HG03520 (cell line): ENCODE measurements around the gene SLCO2B1.

Source experiments
- ATAC-seq: cut with Tn5 transposase; IDR thresholded peaks from one replicate; pipeline ENCODE4 v1.9.1; 2021; ENCODE audit warnings: mild to moderate bottlenecking, moderate library complexity; ENCODE audit not compliant: unreplicated experiment

The SLCO2B1 gene

DNA sequence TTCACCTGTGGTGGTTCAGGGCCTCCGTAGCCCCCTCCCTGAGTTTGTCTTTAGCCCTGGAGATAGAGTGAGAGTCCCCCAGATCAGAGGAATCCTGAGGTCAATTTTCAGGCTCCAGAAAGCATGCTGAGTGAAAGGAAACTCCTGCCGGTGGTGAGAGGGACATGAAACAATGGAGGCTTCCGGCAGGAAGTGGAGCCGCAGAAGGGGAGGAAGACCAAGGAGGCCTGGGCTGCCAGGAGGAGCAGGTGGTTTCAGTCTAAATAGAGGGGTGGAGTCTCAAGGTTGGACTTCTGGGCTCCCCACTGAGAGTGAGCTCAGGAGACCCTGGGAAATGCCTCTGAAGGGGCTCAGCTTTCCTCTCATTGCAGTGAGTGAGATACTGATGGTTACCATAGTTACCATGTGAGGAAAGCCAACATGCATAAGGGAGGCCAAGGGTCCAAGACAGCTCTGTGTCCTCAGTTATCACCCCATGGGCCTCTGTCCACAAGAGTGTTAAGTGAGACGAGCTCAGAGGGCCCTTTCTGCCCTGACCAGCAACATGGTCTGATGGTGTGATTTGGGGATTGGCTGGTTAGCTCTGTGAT lies 10.7 kb downstream of the SLCO2B1 start:
- no peak for ATAC-seq

DNA sequence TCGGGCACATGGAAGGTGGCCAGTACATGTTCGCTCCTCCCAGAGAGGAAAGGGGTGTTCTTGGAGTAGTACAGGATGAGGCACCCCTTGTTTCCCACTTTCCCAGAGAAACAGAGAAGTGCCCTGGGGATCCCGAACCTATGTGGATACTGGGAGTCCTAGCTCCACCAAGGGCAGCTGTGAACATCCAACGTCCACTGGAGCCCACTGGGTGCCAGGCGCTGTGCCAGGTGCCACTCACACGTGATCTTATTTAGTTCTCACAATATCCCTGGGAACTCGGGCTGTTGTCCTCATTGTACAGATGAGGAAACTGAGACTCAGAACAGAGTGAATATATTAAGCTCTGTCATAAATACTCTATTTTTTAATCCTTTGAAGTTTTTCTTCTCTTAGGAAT lies 12.0 kb downstream of the SLCO2B1 start:
- no peak for ATAC-seq

DNA sequence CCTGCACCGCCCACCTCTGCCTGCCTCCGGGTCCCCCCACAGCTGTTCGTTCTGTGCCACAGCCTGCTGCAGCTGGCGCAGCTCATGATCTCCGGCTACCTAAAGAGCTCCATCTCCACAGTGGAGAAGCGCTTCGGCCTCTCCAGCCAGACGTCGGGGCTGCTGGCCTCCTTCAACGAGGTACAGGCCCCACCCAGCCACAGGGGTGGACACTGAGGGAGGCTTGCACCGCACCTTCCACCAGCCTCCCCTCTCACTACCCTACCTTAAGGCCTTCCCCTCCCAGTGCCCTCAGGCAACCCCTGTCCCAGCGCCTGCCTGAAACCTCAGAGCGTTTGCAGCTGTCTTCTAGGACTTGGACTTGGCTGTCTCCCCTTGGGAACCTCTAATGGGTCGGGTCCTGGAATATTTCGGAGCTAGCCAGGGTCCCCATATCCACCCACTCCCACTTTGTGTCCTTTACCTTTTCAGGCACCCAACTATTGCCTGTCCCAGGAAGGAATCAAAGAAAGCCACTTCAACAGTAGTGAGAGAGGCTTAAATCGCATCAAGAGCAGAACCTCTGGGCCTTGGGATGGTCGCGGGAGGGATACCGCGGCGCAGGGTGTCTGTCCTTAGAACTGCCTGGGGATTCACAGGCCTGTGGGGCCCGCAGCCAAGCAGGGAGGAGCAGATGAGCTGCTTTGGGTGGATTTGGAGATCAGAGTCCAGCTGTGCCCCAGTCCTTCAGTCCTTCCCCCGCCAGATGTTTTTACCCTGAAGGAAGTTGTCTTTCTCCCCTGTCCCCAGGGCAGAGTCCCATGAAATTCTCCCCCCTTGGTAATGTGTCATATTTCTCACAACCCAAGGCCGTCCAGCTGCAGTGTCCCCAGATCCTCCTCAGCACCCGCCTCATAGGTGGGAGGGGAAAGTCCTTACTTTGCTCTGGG lies 13.3 kb downstream of the SLCO2B1 start:
- ATAC-seq = no peak

DNA sequence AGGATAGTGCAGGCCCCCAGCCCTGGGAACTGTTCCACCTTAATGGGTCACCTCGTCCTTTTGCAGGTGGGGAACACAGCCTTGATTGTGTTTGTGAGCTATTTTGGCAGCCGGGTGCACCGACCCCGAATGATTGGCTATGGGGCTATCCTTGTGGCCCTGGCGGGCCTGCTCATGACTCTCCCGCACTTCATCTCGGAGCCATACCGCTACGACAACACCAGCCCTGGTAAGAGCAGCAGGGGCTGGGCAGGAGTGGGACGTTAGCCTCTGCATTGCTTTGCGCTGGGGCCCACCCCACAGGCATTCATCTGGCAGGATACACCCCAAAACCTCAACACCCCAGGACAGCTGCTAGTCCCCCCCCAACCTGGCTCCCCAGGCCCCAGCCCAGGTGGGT lies 14.8 kb downstream of the SLCO2B1 start:
- no peak for ATAC-seq

DNA sequence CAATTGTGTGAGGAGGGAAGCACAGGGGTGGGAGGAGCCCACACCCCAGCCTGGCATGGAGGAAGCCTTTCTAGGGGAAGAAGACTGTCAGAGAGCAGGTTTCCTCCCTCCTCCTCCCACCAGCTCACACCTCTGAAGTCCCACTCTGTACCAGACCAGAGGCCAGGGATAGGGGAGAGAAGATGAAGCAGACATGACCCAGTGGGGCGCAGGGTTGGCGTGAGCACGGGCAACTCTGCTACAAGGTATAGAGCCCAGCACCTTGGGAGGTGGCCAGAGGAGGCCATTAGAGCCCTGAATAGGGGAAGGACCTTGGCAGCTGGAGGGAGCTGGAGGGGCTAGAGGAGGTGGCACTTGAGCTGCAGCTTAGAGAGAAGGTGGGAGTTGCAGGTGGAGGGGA lies 15.9 kb downstream of the SLCO2B1 start:
- no peak for ATAC-seq

DNA sequence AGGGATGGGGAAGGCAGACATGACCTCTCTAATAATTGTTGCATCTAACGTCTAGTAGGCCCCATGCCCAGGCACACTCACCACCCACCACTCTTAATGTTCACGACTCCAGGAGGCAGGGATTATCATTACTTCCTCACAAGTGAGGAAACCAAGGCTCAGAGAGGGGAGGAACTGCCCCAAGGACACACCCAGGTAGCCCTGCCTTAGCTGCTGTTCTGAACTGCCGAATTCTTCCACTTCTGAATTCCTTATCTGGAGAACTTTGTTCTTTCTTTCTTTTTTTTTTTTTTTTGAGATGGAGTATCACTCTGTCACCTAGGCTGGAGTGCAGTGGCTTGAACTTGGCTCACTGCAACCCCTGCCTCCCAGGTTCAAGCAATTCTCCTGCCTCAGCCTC lies 16.7 kb downstream of the SLCO2B1 start:
- no peak for ATAC-seq

DNA sequence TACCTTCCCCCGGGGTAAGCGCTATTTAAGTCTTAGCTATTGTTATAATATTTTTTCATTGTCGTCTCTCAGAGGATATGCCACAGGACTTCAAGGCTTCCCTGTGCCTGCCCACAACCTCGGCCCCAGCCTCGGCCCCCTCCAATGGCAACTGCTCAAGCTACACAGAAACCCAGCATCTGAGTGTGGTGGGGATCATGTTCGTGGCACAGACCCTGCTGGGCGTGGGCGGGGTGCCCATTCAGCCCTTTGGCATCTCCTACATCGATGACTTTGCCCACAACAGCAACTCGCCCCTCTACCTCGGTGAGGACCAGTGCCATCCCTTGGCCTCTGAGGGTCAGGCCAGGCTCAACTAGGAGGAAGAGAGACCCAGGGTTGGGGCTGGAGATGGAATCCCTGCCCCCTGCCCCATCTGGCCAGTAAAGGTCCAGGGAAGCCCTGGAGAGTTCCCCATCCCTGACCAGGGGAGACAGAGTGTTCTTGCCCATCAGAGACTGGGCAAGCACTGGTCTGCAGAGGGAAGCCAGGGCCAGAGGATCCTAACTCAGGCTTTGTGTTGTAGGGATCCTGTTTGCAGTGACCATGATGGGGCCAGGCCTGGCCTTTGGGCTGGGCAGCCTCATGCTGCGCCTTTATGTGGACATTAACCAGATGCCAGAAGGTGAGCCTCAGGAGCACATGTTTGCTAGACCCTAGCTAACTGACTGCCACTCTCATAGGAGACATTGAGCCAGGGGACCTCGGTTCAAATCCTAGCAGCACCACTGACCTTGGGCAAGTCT lies 18.4 kb downstream of the SLCO2B1 start:
- ATAC-seq = no peak

DNA sequence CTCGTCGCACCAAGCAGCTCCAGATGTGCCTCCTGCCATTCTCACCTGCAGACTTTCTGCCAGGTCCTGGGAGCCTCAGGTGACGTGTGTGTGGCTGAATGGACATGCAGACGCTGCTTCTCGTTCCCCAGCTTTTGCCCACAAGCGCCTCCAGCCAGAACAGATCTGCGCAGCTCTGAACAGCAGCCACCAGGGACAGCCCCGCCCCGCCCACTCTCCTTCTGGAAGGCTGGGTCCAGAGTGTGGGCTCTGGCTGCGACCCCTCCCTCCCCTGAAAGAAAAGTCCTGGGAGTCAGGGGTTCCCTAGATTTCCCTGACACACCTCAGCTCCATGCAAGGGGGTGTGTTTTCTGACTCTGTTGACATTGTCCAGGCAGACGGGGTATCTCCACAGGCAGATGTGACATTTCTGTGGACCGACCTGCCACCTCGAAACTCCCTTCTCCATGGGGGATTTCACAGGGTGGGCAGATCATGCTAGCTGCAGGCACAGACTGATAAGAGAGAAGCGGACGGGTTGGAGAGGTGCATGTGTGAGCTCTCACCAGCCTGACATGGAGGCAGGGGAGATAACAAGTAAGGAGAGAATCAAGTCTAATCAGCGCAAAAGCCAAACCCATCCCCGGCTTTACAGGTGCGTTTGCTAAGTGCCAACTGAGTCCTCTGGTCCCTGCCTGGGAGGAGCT lies 19.8 kb downstream of the SLCO2B1 start:
- no peak for ATAC-seq

GRCh38 chr11:75173336-75173735 lies 22.4 kb downstream of the SLCO2B1 start:
- ATAC-seq = no peak

DNA sequence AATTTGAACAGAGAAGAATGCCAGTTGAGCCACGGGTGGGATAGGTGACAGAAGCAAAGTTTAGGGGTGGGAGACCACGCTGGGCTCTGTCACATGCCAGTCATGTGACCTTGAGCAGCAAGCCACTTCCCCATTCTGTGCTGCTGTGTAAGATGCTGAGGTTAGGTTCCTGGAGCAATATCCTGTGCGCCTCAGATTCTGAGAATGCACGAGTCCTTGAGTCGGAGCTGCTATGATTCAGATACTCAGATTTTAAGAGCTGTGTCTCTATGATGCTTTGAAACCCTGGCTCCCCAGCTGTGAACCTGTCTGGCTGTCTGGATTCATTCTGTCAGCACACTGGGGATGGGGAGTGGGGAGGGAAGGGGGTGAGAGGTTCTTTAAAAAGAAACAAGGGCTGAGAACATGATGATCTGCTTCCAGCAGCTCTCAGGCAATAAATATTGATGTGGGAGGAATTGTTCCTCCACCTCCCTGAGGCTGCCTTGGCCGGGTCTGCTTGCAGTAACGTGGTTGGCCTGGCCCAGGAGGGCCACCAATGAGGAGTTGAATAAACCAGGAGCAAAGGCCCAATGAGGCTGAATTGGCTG lies 24.0 kb downstream of the SLCO2B1 start:
- no peak for ATAC-seq

GRCh38 chr11:75182664-75183063 lies 31.8 kb downstream of the SLCO2B1 start:
- ATAC-seq = no peak

GRCh38 chr11:75184051-75184450 lies 33.1 kb downstream of the SLCO2B1 start:
- ATAC-seq = no peak

DNA sequence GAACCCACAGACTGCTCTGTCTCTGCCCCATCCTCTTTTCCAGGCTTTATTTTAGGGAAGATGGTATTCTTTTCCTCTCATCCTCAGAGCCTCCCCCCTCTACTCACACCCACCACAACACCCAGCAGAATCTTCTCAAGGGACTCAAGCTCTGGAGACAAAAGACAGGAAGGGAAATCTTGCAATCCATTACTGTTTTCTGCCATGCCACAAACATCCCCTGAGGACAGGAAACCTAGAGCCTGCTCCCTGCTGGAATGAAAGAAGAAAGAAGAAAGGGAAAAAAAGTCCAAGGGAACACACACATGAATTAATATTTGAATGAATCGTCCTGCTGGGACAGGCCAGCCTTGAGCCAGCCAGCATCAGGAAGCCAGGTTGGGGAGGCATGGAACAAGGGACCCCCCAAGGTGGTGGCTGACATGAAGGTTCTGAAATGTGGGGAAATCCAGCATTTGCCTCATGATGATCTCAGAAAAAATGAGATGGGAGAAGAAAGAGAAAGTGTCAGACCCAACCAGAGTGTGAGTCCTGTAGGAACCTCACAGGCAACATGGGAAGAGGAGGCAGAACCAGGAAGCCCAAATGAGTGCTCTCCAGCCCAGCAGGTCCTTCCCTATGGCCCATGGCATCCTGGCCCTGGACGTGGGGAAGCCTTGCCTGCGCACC lies 34.0 kb downstream of the SLCO2B1 start:
- no peak for ATAC-seq

- no peak for ATAC-seq
These were observed 35.0 kb downstream of the SLCO2B1 start for GRCh38 chr11:75185866-75186265.

- ATAC-seq = no peak
These were observed 36.1 kb downstream of the SLCO2B1 start for GRCh38 chr11:75186999-75187398.

GRCh38 chr11:75188671-75189070 lies 37.8 kb downstream of the SLCO2B1 start:
- ATAC-seq = no peak

DNA sequence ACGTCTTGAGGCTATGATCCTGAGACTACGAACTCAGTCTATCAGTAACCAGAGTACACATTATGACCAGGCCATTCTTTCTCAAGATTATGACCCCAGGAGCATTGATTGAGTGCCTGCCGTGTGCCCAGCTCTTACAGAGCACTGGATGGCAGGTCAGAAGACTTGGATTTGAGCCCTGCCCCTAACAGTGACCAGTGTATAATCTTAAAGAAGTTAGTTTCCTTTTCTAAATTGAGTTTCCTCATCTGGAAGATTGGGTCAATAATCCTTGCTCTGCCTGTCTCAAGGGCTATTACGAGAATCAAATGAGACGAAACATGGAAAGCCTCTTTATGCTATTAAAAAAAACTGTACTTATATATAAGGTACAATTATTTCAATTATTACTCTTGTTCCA lies 38.2 kb downstream of the SLCO2B1 start:
- no peak for ATAC-seq

GRCh38 chr11:75189911-75190310 lies 39.0 kb downstream of the SLCO2B1 start:
- no peak for ATAC-seq

DNA sequence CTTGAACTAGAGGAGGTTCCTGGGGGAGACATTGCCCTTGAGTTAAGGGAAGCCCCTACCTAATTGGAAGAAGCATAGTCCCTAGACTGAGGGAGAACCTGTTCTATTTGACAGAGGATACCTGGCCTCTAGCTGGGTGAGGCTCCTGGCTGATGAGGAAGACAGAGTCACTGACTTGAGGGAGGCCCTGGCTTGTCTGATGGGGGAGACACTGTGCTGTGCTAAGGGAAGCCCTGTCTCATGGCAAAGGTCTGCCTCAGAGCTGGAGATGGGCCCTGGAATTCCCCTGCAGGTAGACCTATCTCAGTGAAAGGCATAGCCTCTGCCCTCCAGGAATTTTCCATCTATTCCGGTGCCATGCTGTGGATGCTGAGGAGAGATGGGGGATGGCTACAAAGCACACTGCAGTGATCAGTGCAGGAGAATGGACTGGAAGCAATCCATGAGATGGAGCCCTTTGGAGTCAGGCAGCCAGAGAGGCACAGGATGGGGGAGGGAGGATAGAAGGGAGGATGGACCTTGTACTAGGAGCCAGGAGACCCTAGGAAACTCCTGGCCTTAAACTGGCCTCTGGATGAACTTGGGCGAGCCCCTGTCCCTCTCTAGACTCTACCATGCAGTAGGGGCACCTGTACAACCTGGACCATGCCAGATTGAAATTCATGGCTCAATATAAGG lies 39.9 kb downstream of the SLCO2B1 start:
- no peak for ATAC-seq

DNA sequence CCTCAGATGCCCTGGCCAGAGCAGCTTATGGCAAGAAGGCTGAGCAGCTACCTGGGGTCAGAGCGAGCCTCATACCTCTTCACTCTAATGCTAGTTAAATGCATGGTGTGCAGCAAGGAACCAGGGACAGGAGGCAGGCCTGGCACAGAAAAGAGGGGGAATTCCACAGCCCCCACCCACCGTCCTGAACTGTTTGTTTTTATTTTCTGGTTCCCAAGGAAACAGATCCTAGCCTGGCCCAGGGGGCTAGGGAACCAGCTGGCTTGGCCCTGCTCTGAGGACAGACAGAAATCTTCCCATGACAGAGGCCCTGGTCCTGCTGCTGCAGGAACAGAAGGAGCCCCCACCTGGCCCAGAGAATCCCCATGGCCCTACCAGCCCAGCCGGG lies 40.4 kb downstream of the SLCO2B1 start:
- no peak for ATAC-seq
